Endothelial cell of hepatic sinusoid (primary cell): ENCODE measurements around the gene DLG2.

Experiments used
- in situ Hi-C: cut with HindIII; loops from 2 replicates; pipeline ENCODE4 v1.10.0; 2017; ENCODE audit warnings: low sequenced_read_pairs

Gene DLG2

GRCh38 chr11:83847467-83848034 lies 1779.6 kb downstream of the DLG2 start:
- in situ Hi-C loops: no loop called here

DNA sequence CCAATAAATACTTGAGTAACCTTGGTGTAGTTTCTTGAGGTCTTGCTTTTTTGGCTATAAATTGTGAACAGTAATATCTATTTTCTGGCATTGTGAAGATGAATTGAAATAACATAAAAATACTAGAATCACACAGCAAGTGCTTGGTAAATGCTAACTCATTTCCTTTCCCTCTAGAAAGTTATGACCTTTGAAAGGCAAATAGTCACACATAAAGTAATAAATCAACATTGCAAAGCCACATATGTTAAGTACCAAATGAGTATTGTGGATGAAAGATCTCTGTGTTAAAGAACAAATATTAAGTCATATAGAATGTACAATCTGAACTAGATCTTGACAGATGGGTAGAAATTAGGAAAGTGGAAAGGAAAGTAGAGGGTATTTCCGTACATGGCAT lies 1781.3 kb downstream of the DLG2 start:
- in situ Hi-C loops: no loop called here

GRCh38 chr11:83840326-83840725 lies 1786.8 kb downstream of the DLG2 start:
- in situ Hi-C loops: no loop called here

DNA sequence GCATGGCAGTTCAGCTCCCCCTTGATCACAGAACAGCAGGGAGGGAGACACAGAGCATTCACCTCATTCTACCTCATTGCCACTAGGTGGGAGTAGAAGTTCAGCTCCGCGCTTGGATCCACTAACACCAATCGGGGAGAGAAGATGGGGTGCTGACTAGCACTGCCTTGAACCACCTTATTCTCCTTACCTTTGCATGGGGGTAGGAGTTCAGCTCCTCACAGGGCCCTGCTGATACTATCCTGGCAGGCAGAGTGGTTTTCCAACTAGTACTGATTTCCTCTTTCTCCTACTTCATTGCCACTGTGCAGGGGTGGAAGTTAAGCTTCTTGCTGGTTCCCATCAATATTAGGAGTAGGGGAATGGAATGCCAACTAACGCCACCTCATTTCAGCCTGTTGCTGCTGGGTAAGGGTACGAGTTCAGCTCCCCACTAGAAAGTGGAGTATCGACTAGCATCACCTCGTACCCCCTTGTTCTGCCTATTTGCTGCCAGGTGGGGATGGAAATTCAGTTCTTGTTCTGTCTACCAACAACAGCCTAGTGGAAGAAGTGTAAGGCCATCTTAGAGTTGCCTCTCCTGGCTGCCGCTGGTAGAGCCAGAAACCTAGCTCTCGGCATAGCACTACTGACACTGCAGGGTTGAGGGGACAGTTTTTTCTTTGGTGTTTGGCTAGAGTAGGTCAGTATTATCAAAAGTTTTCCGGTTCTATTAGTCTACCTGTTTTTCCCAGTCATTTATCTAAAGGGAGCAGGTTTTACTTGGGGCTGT lies 1790.1 kb downstream of the DLG2 start:
- in situ Hi-C loops: no loop called here

- in situ Hi-C loops: no loop called here
Observed at GRCh38 chr11:83836065-83836464, 1791.1 kb downstream of the DLG2 start.

DNA sequence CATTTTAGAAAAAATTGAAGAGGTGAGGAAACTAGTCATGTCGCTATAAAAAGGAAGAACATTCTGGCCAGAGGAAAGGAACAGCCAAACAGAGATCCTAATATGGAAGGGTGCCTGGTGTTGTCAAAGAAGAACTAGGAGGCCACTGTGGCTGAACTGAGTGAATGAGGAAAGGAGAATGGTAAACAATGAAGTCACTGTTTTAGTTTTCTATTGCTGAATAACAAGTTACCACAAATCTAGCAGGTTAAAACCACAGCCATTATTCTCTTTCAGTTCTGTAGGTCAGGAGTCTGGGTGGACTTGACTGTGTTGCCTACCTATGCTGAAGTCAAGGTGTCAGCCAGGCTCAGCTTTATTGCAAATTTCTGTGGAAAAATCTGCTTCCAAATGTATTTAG lies 1791.7 kb downstream of the DLG2 start:
- in situ Hi-C loops: no loop called here

DNA sequence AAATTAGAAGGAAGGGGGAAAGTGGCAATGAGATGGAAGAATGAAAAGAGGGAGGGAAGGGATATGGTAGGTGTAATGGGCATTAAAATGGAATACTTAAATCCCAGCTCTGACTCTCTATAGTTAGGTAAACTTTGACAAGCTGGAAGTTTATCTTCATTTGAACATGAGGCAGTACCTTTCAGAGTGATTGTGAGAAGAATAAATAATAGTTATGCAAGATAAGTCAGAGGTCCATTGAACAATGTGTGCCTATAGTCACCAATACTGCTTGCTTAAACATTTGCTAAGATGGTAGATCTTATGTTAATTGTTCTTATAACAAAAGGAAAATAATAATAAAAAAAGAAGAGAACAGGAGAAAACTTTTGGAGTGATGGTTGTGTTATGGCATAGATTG lies 1795.2 kb downstream of the DLG2 start:
- in situ Hi-C loops: no loop called here

DNA sequence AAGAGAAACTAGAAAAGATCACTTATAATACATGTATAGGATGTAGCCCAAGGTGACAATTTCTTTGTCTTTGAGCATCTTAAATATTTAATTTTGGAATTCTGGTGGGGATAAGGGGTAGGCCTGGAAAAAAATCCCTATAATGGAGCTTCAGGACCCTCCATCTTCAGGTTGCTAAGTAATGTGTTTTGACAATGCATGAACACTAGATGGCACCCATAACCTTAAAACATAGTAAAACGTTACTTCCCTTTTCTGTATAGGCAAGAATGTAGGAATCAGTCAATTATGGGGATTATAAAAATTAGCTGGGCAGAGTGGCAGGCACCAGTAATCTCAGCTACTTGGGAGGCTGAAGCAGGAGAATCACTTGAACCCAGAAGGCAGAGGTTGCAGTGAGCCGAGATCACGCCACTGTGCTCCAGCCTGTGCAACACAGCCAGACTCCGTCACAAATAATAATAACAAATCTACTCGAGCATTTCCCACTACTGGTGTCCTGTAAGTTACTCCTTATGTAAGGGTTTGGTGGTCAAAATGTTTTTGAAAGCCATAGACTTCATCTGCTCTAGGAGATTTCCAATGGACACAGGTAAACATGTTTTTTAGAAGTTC lies 1799.1 kb downstream of the DLG2 start:
- in situ Hi-C loops: no loop called here

GRCh38 chr11:83827520-83827919 lies 1799.6 kb downstream of the DLG2 start:
- in situ Hi-C loops: no loop called here

DNA sequence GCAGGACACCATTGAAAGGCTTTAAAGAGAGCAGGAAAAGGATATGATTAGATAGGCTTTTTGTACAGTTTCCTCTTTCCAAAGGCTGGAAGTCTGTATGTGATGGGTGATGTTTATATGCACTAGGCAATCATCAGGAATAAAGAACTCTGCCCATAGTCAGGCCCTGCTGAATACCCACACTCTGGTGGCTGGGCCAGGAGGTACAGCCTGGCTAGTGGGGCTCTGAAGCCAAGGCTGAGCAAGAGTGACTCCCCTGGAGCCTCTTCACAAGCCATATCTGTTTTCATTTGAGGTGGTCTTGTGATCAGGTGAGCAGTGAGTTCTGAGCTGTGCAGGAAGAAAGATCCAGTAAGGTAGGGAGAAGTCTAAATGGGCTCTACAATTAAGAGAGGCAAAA lies 1801.1 kb downstream of the DLG2 start:
- in situ Hi-C loops: no loop called here

GRCh38 chr11:83823461-83824025 lies 1803.6 kb downstream of the DLG2 start:
- in situ Hi-C loops: no loop called here

DNA sequence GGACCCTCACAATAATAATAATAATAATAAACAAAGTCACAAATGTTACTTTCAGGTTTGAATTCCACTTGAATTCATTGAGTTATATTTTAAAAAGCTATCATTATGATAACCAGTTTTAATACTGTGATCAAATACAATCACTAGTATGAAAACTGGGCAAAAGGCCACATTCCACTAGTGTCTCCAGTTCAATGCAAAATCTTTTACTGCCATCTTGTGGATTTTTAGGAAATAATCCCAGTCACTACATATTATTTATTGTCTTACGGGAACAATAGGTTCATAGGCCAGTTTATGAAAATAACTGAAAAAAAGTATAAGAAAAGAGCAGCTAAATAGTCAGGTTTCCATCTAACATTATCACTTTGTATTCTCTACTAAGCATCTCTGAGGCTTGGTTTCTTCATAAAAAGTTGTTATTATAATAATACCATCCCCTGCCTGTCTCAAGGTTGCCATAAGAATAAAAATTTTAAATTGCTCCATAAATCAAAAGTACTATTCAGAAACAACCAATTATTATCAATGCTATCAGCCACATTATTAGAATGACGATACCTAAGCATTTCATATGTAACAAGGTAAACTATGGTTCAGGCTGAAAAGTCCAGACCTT lies 1807.1 kb downstream of the DLG2 start:
- in situ Hi-C loops: no loop called here

- in situ Hi-C loops: no loop called here
Observed at GRCh38 chr11:83818349-83818748, 1808.8 kb downstream of the DLG2 start.

DNA sequence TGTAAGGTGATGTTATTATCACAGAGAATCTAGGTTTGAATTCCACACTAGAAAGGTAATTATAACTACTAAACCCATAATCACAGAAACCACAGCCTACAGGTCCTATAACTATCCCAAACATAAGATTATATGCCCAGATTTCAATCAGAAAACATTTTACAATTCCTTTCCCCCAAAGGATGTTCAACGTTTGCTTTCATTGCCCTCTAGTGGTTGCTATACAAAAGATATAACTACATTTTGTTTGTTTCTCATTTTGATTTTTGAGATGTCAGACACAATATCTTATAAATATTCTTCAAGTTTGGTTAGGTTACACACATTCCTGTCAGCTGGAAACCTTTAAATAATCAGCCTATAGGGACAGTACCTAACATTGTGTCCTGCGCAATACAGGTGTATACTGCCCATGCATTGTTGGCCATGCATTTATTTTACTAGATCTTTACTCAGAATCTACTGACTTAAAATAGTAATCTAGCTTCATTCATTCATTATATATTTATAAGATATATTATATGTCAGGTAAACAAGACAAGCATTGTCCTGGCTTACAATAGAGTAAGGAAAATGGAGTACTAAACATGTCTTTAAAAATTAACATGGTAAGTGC lies 1810.5 kb downstream of the DLG2 start:
- in situ Hi-C loops: no loop called here

DNA sequence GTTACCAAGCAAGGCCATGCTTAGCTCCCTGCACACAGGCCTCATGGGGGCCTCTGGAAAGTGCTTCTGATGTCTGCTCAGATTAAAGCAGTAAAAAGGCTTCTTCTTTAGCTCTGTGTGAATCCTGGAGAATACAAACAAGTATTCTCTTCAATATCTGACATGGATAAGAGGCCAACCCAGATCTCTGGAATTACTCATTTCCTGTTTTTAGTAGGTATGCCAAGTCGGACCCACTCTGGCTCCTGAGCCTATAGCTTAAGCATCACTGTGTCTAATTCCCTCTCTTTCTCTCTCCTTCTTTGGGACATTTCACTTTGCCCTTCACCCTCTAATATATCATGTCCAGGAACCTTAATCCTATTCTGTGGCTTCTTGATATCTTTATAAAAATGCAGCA lies 1811.4 kb downstream of the DLG2 start:
- in situ Hi-C loops: no loop called here

- in situ Hi-C loops: loop anchor here (5.0 kb wide), 1 partner anchor 56 kb away; no protein-coding TSS in a partner anchor
Observed at GRCh38 chr11:83813296-83813695, 1813.8 kb downstream of the DLG2 start.

DNA sequence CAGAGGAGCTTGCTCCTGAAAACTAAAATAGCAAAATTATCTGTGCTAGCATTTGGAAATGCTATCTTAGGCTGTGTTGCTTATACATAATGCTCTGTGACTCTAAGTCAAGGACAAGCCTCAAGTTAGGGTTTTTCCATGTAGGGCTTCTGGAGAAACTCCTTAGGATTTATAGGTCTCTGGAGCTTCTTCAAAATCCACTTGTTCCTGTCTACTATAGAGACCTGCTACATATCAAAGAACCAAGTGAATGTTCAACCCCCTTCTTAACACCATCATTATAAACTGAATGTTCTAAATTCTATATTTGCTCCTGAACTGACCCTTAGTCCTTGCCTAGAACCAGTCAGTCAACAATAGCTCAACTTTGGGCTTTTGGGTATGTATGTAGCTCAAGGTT lies 1817.9 kb downstream of the DLG2 start:
- in situ Hi-C loops: no loop called here

DNA sequence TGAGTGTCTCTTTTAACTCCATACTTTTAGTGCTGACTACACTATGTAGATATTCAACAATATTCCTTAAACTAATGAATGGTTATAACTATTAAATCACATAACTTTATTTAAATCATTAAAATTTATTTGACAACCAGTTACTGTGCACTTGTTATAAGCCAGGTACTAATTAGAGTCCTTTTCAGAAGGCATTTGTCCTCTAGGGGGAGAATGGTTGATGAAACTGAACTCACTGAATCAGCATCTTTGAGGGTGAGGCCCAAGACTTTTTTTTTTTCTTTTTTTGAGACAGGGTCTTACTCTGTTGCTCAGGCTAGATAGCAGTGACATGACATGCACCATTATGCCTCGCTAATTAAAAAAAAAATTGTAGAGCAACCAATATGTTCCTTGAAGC lies 1825.3 kb downstream of the DLG2 start:
- in situ Hi-C loops: no loop called here

DNA sequence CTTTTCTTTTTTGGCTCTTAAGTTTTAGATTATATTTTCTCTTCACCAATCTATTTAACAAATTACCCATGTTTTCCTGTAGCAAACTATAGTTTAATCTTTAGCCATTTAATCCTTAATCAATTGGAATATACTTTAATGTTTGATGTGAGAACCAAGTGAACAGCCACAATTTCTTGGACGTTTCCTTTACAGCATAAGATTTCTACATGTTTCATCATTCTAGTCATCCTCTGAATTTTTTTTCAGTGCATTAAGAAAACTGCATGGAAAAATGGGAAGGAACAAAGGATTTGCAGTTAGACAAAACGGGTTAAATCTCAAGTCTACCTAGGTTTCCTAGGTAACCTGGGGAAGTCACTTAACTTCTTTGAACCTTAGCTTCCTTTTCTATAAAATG lies 1833.8 kb downstream of the DLG2 start:
- in situ Hi-C loops: no loop called here

- in situ Hi-C loops: no loop called here
Observed at GRCh38 chr11:83791557-83791956, 1835.6 kb downstream of the DLG2 start.

GRCh38 chr11:83785942-83786341 lies 1841.2 kb downstream of the DLG2 start:
- in situ Hi-C loops: no loop called here
